HG03571 (cell line): ENCODE data around the gene ABCA1.

Experiments
- ATAC-seq: cut with Tn5 transposase; IDR thresholded peaks from one replicate; pipeline ENCODE4 v1.9.1; 2021; ENCODE audit not compliant: unreplicated experiment

The ABCA1 gene

GRCh38 chr9:104800068-104800785, 127.7 kb downstream of the ABCA1 start:
- no peak for ATAC-seq

DNA sequence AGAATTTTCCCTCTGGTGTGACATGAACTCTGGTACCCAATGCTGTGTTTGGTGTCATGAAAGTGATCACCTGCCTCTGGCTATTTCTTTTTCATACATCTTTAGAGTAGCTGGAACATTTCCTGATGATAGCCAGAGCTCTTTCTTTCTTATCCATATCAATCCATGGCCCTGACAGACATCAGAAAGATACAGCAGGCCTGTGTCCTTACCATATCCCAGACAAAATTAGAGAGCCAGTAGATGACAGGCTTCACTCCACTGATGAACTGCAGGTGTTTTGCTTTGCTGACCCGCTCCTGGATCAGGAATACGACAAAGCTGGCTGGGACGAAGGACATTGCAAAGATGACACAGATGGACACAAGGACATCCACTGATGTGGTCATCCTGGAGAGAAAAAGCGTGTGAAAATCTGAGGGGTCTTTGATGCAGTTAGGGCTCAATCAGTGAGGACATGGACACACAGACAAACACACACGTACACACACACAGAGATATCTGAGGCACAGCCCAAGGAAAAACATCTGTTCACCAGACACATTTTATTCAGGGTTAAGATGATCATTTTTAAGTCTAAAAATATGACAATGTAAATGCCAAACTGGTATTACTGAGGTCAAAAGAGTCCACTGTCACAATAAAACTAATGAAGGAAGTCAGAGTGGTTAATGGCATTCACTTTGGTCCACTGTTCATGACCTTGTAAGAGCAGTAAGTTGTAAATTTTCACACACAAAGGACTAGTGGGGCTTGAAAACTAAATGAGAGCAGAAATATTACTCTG, 129.6 kb downstream of the ABCA1 start:
- ATAC-seq = no peak

DNA sequence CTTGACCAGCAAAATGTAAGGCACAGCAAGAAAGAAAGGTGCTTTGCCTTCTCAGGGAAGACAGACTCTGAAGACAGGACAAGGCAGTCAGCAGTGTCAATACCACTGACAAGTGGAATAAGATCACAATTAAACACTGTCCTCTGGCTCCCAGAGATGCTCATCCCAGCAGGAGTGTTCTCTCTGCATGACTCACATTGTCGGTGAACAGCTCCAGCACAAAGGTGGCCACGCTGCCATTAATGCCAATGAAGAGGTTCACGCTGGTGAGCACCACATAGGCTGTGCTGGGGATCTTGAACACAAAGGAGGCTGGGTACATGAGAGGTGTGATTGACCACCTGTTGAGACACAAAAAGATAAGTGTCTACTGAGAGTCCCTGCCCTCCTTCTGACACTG, 132.1 kb downstream of the ABCA1 start:
- no peak for ATAC-seq

DNA sequence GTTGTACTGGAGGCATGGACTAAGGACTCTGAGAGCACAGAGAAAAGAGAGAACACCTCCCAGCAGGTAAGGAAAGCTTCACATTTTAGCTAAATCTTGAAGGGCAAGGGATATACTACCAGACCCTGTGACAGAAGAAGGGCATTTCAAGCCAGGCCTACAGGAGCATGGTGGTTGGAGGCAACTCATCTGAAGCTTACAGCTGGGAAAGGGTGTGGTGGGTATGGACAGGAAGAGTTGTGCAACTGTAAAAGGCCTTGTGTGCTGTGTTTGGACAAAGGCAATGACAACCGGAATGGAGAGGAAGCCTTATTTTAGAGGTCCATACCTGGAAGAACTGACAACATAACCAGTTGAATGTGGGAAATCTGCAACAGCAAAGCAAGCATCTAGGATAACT, 132.9 kb downstream of the ABCA1 start:
- no peak for ATAC-seq

DNA sequence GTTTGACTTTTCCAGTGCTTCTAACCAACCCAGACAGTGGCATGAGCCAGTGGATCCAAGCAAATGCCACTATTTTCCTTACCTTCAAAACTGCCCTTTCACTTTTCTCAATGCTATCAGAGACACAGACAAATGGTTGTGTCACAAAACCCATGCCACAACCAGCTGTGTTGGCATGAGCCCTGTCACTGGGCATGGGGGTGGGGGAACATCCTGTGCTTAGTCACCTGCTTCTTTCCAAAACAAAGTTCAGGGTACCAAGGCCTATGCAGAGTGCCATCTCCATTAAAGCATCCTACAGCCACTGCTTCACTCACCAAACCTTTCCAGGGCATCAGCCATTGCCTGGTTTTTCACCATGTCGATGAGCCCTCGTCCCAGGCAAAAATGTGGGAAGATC, 133.9 kb downstream of the ABCA1 start:
- no peak for ATAC-seq

- no peak for ATAC-seq
Measured at GRCh38 chr9:104788251-104788650, 139.7 kb downstream of the ABCA1 start.

- ATAC-seq = no peak
Measured at GRCh38 chr9:104787306-104788015, 140.5 kb downstream of the ABCA1 start.

DNA sequence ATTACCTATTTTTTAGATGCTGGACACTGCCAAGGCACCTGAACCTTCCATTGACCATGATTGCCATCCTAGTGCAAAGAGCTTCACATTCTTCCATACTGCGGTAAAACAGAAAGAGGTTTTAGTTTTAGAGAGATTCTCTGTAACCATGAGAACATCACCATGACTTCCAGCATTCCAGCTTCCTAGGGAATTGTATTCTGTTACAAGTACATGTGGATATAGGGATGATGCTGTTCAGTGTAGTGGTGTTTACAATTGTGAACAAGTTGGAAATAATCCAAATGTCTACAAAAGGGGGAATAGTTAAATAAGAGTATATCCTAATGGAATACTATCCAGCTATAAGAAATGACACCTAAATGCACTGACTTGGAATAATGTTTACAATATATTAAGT, 141.7 kb downstream of the ABCA1 start:
- ATAC-seq = no peak

- ATAC-seq = peak; percentile 74
Measured at GRCh38 chr9:104784098-104784497, 143.9 kb downstream of the ABCA1 start.

DNA sequence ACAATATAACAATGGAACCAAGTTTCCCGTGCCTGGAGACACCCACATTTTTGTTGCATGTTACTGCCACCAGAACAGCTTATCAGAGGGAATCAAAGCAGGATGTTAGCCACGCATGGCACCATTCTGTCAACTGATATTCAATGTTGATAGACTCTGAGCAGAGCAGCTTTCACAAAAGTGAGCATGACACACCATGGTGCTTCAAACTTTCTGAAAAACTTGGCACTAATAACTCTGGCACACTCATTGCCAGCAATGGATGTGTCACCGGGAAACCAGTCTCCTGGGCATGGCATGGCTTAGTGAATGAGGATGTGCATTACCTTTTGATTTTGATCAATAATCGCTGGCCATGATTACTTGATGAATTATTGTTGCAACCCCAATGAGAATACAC, 144.4 kb downstream of the ABCA1 start:
- no peak for ATAC-seq

DNA sequence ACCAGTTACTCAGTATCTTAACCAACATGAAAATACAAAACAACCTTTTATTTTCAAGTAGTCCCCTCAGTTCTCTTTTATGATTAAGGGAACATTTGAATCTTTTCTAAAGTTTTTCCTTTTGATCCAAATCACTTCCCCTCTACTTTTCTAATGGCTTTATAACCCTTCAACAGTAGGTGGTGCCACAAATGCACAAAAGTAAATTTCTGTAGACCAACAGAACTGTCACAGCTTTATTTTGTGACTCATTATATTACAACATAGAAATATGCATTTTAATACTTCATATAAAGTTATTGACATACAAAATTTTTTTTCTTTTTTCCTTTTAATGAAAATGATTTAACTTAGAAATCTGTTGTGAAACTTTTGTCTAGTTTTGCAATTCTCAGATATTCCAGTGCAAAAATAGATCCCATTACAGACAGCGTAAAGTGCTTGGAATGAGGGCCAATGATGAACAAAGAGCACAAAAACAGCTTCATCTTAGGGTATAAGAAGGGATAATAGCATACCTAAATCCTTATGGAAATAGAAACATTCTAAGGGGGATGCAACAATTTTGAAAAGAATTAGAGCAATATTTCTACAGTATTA, 147.1 kb downstream of the ABCA1 start:
- no peak for ATAC-seq

DNA sequence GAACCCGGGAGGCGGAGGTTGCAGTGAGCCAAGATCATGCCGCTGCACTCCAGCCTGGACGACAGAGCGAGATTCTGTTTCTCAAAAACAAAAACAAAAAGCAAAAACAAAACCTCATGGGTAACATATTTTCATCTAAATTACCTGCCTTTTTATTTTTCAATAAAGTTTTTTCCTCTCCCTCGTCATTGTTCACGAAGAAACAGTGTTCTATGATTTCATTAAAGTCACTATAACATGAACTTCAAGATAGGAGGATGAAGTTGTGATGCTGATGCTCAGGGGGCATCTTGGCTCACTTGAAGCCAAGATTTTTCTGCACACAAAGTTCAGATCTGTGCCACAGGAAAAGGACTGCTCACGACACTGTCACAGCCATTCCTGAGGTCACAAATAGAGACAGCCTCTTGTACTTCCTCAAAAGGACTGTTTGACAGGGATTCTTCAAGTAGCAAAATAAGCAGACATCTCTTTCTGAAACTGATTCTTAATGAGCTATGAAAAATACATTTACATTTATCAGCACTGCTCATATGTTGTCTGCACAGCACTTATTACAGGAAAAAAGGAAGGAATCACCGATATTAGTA, 147.9 kb downstream of the ABCA1 start:
- ATAC-seq = no peak

- ATAC-seq = no peak
Measured at GRCh38 chr9:104779334-104779733, 148.6 kb downstream of the ABCA1 start.

GRCh38 chr9:104778802-104779201, 149.2 kb downstream of the ABCA1 start:
- ATAC-seq = no peak

- ATAC-seq = no peak
Measured at GRCh38 chr9:104776797-104777196, 151.2 kb downstream of the ABCA1 start.

- ATAC-seq = no peak
Measured at GRCh38 chr9:104775976-104776375, 152.0 kb downstream of the ABCA1 start.

GRCh38 chr9:104775574-104775936, 152.4 kb downstream of the ABCA1 start:
- peak; percentile 67 for ATAC-seq

GRCh38 chr9:104774831-104775573, 153.0 kb downstream of the ABCA1 start:
- peak; percentile 84 for ATAC-seq

DNA sequence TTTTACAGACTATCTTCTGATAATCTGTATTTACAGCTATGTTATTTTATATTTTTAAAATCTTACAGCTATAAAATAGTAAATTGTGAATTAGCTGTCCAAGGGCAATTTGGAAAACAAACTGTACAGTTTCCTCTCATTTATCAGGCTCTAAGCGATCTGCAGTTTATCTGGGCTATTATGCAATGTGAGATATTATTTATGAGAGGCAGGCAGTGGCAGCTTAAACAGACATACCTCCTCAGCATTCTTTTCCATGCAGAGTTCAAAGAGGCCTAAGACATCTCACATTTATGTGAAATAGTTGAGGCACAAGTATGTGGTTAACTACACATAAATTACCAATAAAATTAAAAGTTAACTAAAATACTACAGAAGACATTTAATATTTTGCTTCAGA, 153.8 kb downstream of the ABCA1 start:
- no peak for ATAC-seq

GRCh38 chr9:104772714-104773510, 155.0 kb downstream of the ABCA1 start:
- ATAC-seq = peak; percentile 22
